NB4 (cell line): ENCODE results near the gene PGGHG.

Source experiments
- DNase-seq: peaks from one replicate; pipeline ENCODE4 v3.0.0; 2010; ENCODE audit warnings: low read depth
- H3K4me3 ChIP-seq: one replicate; pipeline ENCODE4 v1.5.1; 2011; ENCODE audit warnings: mild to moderate bottlenecking, low read depth, low read length, moderate library complexity
- MYC ChIP-seq: IDR thresholded peaks from 2 replicates; pipeline ENCODE4 v1.6.1; 2011; ENCODE audit warnings: low read depth, low read length
- POLR2A ChIP-seq: IDR thresholded peaks from 2 replicates; pipeline ENCODE4 v1.6.1; 2011; ENCODE audit warnings: mild to moderate bottlenecking; ENCODE audit not compliant: insufficient read length; ENCODE audit errors: extremely low read depth
- TF ChIP-seq, protein P1 (sequence below): IDR thresholded peaks from one replicate; pipeline ENCODE4 v1.5.1; 2012; ENCODE audit warnings: low read depth, low read length
- TF ChIP-seq, protein P2 (sequence below): IDR thresholded peaks from 2 replicates; pipeline ENCODE4 v1.6.1; 2011; ENCODE audit warnings: low read depth, low read length

The PGGHG gene

DNA sequence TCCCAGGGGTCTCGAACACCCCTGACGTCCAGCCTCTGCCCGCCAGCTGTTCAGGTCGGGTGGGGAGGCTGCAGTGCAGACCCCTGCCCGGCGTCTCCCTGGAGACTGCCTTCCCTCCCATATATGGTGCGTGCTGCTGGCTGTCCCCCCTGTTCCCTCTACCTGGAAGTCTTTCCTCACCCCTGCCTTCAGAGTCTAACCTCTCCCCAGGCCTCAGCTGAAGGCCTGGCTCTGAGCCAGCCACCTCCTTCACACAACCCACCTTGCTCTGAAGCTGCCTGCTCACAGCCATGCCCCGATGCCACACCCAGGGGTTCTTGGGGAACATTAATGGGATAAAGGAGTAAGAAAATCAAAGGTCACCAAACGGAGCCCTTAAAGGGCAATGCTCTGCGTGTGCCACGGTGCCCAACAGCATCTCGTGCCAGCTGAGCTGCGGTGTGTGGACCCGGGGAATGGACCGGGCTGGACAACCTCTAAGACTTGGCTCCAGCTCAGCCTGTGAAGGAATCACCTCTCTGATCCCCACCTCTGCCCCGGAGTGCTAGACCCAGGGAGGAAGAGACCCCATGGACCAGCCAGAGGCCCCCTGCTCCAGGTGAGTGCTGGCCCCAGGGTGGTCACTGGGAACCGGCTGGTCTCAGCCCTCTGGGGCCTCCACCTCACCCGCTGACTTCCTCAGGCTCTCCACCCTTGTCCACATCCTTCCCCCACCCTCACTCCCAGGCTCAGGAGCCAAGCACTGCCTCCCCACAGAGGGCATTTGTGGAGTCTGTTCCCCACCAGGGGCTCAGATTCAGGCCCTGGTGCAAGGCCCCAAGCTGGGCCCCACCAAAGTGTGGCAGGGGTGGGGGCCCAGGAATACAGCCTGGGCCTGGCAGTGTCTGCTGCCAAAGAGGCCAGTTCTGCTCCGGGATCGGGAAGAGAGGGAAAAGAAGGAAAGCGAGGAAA, 10.7 kb upstream of the PGGHG start, which contains the start of gene NLRP6:
NLRP6 (plus strand) TSS at position 407 of the 951 bp plus-strand sequence; CDS start at position 570, 163 bp downstream.
- H3K4me3 ChIP-seq: no peak within 1 kb of the TSS
- TF ChIP-seq POLR2A (no peak), MYC (no peak)
- TF ChIP-seq, protein P1, sequence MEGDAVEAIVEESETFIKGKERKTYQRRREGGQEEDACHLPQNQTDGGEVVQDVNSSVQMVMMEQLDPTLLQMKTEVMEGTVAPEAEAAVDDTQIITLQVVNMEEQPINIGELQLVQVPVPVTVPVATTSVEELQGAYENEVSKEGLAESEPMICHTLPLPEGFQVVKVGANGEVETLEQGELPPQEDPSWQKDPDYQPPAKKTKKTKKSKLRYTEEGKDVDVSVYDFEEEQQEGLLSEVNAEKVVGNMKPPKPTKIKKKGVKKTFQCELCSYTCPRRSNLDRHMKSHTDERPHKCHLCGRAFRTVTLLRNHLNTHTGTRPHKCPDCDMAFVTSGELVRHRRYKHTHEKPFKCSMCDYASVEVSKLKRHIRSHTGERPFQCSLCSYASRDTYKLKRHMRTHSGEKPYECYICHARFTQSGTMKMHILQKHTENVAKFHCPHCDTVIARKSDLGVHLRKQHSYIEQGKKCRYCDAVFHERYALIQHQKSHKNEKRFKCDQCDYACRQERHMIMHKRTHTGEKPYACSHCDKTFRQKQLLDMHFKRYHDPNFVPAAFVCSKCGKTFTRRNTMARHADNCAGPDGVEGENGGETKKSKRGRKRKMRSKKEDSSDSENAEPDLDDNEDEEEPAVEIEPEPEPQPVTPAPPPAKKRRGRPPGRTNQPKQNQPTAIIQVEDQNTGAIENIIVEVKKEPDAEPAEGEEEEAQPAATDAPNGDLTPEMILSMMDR: no peak
- TF ChIP-seq, protein P2, sequence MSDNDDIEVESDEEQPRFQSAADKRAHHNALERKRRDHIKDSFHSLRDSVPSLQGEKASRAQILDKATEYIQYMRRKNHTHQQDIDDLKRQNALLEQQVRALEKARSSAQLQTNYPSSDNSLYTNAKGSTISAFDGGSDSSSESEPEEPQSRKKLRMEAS: no peak
- no peak for DNase-seq

DNA sequence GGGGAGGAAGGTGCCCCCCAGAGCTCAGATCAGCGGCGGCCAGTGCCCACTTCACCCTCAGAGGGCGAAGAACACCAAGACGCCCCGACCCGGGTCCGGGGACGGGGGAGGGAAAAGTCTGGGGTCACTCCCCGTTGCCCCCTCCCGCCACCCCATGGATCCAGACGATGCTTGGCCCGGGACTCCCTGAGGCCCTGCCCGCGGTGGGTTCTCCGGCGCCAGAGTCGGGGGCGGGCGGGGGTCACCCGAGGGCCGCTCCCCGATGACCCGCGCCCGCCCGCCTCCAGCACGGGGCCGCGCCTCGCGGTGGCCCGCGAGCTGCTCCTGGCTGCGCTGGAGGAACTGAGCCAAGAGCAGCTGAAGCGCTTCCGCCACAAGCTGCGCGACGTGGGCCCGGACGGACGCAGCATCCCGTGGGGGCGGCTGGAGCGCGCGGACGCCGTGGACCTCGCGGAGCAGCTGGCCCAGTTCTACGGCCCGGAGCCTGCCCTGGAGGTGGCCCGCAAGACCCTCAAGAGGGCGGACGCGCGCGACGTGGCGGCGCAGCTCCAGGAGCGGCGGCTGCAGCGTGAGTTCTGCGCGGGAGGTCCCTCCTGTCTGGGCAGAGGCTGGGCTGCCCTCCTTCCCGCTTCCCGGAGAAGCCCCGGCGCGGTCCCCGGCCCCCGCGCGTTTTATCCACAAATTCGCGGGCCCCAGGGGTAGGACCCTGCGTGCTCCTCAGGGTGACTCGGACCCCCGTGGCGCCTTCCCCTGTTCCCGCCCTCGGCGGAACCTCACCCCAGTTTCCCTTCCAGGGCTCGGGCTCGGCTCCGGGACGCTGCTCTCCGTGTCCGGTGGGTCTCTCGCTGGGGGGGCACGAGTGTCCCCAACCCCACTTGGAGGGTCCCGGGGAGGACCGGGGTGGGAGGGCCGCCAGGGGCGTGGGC, 9.6 kb upstream of the PGGHG start:
- TF ChIP-seq MYC (no peak), POLR2A (no peak)
- TF ChIP-seq, protein P1: no peak
- TF ChIP-seq, protein P2: no peak
- no peak overlapping the region for H3K4me3 ChIP-seq
- DNase-seq: no peak

DNA sequence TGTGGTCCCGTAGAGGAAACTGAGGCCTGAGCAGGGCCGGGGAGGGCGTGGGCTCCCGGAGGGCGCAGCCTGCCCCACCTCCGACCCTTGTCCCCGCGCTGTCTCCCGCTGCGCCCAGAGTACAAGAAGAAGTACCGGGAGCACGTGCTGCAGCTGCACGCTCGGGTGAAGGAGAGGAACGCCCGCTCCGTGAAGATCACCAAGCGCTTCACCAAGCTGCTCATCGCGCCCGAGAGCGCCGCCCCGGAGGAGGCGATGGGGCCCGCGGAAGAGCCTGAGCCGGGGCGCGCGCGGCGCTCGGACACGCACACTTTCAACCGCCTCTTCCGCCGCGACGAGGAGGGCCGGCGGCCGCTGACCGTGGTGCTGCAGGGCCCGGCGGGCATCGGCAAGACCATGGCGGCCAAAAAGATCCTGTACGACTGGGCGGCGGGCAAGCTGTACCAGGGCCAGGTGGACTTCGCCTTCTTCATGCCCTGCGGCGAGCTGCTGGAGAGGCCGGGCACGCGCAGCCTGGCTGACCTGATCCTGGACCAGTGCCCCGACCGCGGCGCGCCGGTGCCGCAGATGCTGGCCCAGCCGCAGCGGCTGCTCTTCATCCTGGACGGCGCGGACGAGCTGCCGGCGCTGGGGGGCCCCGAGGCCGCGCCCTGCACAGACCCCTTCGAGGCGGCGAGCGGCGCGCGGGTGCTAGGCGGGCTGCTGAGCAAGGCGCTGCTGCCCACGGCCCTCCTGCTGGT, 8.8 kb upstream of the PGGHG start:
- DNase-seq: no peak
- H3K4me3 ChIP-seq: no peak overlapping the region
- TF ChIP-seq, protein P1: no peak
- TF ChIP-seq, protein P2: no peak
- TF ChIP-seq MYC (no peak), POLR2A (no peak)

DNA sequence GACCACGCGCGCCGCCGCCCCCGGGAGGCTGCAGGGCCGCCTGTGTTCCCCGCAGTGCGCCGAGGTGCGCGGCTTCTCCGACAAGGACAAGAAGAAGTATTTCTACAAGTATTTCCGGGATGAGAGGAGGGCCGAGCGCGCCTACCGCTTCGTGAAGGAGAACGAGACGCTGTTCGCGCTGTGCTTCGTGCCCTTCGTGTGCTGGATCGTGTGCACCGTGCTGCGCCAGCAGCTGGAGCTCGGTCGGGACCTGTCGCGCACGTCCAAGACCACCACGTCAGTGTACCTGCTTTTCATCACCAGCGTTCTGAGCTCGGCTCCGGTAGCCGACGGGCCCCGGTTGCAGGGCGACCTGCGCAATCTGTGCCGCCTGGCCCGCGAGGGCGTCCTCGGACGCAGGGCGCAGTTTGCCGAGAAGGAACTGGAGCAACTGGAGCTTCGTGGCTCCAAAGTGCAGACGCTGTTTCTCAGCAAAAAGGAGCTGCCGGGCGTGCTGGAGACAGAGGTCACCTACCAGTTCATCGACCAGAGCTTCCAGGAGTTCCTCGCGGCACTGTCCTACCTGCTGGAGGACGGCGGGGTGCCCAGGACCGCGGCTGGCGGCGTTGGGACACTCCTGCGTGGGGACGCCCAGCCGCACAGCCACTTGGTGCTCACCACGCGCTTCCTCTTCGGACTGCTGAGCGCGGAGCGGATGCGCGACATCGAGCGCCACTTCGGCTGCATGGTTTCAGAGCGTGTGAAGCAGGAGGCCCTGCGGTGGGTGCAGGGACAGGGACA, 8.0 kb upstream of the PGGHG start:
- DNase-seq: no peak
- TF ChIP-seq MYC (no peak), POLR2A (no peak)
- TF ChIP-seq, protein P1: no peak
- TF ChIP-seq, protein P2: no peak
- H3K4me3 ChIP-seq: no peak overlapping the region
